HTR-8/SVneo (cell line): ENCODE measurements around the gene NMUR1.
A peak's percentile ranks its signal among the peaks of the same experiment; 100 is the strongest.
"Not testable (repeated sequence)": the region's sequence is repeated elsewhere in the genome, so short reads cannot be mapped to it uniquely, and the experiment has no call there.

Experiments used
- DNase-seq: peaks from one replicate; pipeline ENCODE4 v3.0.0; 2011; ENCODE audit warnings: low spot score, mixed read lengths; ENCODE audit not compliant: insufficient read length
- FAIRE-seq: peaks from 2 replicates; lab custom pipeline; 2011; peaks lifted over from hg19 to GRCh38; lab: Jason Lieb, UNC

NMUR1 gene

GRCh38 chr2:231530099-231531011, at the start of gene NMUR1:
TSS of gene NMUR1 (minus strand) at chr2:231530445. CDS start at chr2:231530361, 84 bp downstream.
- no peak for FAIRE-seq
- no peak for DNase-seq

GRCh38 chr2:231579560-231579959, 49.3 kb upstream of the NMUR1 start:
- DNase-seq (no peak), FAIRE-seq (peak; percentile 95)

GRCh38 chr2:231578655-231579054, 48.4 kb upstream of the NMUR1 start:
- FAIRE-seq: peak; percentile 76
- DNase-seq: not testable (repeated sequence)

DNA sequence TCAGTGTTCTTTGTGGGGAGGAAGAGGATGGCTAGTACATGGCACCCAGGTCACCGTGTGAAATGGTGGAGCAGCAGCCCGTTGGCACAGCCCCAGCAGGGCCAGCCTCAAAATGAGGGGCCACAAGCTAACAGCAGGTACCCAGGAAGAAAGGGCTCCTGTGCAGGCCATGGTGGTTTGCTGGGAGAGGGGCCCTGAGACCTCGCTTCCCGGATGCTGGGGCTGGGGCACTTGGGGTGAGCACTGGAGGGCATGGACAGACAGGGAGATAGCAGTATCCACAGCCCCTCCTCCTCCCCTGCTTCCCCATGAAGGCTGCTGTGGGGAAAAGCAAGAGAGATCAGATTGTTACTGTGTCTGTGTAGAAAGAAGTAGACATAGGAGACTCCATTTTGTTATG, 46.2 kb upstream of the NMUR1 start:
- FAIRE-seq (no peak), DNase-seq (no peak)

- DNase-seq (no peak), FAIRE-seq (no peak)
Observed at GRCh38 chr2:231575612-231576256, 45.5 kb upstream of the NMUR1 start.

GRCh38 chr2:231573698-231574421, 43.6 kb upstream of the NMUR1 start:
- DNase-seq (no peak), FAIRE-seq (no peak)

GRCh38 chr2:231573096-231573495, 42.9 kb upstream of the NMUR1 start:
- DNase-seq (no peak), FAIRE-seq (no peak)

DNA sequence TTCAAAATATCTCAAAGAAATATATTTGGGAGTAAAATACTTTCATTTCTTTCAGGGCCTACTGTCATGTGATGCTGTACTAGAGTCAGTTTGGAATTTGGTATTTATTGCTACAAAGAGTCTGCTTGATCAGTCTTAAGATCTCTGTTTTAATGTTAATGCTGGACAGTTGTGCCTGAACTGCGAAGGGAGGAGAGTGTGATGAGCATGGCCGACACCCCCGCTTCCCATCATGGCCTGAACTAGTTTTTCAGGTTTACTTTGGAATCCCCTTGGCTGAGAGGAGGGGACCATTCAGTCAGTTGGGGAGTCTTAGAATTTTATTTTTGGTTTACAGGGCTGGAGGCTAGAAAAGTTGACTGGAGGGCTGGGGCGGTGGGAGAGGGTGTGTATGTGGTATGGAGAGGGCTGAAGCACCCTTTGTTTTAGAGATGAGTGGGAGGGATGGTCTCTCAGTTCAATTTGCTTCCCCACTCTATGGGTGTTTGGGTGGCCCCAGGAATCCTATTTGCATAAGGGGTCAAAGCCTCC, 41.5 kb upstream of the NMUR1 start:
- DNase-seq (no peak), FAIRE-seq (no peak)

GRCh38 chr2:231570915-231571314, 40.7 kb upstream of the NMUR1 start:
- DNase-seq, FAIRE-seq: not testable (repeated sequence)

DNA sequence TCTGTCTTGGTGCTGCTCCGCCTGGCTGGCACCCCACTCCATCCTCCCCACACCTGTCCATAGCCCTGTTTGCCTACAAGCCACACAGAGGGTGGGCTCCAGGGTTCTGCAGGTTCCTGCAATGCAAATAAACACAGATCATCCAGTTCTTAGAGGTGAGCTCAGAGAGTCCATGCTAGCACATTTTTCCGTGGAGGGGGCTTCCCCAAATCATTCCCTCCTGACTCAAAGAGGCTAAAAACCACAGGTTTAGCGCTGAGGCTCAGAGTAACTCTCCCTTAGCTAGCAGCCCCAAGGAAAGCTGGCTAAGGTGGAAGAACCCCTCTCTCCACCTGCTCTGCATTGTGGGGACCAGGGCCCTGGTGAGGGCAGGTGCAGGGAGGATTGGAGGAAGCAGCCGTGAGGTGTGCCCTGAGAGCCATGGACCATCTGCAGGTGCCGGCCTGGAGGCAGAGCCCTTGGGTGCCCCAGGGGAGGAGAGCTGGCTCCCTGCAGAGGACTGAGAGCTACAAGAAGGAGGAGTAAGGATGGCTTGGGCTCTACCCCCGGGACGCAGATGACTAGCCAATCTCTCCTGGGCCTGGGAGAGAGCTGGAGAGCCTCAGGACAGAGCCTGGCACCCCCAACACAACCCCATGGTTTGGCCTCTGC, 38.7 kb upstream of the NMUR1 start:
- DNase-seq (no peak), FAIRE-seq (no peak)

- no peak for FAIRE-seq
- no peak for DNase-seq
Observed at GRCh38 chr2:231568098-231568784, 38.0 kb upstream of the NMUR1 start.

- DNase-seq (no peak), FAIRE-seq (no peak)
Observed at GRCh38 chr2:231567159-231567558, 36.9 kb upstream of the NMUR1 start.

DNA sequence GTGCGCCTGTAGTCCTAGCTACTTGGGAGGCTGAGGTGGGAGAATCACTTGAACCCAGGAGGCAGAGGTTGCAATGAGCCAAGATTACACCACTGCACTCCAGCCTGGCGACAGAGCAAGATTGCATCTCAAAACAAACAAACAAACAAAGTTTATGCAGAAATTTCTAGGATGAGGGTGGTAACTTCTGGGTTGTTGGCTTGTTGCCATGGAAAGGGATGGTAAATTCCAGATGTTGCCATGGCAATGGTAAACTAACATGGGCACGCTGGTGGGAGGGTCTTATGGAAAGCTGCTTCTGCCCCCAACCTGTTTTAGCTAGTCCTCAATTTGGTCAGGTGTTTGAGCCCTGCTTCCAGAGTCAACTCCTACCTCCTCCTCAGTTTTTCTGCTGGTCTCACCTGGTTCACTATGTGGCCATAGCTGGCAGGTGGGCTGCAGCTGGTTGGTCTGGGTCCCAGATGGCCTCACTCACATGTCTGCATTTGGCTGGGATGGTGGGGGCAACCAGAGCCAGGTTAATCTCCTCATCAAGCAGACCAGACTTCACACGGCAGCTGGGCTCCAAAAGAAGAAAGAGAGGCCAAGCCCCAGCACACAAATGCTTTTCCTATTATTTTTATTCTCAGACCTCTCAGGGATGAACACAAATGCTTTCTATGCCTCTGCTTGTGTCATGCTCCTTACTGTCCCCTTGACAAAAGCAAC, 35.8 kb upstream of the NMUR1 start:
- FAIRE-seq: no peak
- no peak for DNase-seq

DNA sequence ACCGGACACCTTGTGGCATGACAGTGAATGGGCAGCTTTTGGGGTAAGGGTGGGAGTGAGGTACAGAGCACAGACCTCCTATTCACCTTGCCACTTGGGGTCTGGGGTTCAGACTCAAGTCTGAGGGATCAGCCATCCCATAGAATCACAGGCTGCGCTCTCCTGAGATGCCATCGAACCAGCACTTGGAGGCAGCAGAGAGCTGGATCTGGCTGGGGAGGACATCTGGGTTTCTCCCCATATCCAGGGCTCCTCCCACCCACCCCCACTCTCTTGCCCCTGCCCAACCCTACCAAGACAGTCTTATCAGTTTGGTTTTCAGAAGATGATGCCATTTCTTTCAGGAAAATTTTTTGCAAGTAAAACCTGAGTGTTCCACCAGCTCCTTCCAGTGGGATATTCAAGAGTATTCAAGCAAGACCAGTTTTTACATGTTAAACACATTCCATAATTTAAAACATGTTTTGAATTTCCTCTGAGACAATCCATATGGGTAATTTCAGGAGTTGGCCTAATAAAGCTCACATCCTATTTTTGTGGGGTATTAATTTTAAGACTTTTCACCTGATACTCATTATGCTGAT, 33.2 kb upstream of the NMUR1 start:
- FAIRE-seq (peak; percentile 26), DNase-seq (peak; percentile 83)

DNA sequence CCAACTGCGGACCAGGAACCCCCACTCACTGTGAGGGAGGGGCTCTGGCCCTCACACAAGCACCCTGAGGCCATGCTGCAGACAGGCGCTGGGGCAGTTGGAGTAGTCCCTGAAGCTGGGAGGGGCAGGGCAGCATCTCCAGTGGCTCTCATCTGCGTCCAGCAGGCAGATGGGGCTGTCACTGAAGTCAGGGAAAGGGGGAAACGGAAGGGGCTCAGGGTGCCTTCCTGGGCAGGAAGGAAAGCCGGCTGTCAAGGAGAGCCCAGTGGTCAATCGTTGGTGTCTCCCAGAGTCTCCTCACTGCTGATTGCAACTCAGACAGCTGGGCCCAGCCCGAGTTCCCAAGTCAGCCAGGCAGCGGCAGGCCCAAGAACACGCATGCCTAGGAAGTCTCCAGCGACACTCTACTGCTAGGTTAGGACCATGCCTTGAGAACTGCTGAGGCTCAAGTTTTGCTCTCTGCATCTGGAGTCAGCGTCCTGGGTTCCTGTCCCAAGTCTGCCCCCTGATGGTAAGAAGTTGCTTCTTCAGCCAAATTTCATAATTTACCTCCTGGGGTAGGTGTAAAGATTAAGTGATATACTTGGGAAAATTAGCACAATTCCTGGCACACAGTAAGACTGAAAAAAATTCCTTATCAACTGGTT, 27.4 kb upstream of the NMUR1 start:
- DNase-seq (peak; percentile 84), FAIRE-seq (peak; percentile 31)

DNA sequence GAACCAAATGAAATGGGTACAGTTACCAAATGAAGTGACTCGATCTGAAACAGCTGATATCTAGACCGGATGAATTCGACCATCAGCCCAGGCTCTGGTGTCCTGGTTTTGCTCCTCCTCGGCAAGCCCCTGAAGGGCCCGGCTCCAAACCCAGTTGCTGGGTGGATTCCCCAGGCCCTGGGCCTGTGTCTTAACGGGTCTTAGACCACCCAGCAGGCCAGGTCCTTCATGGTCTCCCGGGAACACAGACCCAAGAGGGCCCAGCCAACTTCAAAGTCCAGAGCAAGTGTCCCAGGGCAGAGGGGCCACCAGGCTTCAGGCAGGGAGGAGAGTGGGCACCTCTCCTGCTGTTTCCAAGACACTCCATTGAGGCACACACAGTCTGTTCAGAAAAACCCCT, 26.7 kb upstream of the NMUR1 start:
- FAIRE-seq: no peak
- DNase-seq: no peak

GRCh38 chr2:231556496-231556895, 26.3 kb upstream of the NMUR1 start:
- not testable (repeated sequence) for FAIRE-seq

More at GRCh38 chr2:231556496-231556895, 26.3 kb upstream of the NMUR1 start:
- DNase-seq: not testable (repeated sequence)
